GM21515 (cell line): ENCODE results near the gene PSMB7.

Source experiments
- ATAC-seq: cut with Tn5 transposase; IDR thresholded peaks from one replicate; pipeline ENCODE4 v1.9.1; 2021; ENCODE audit not compliant: unreplicated experiment

The PSMB7 gene

DNA sequence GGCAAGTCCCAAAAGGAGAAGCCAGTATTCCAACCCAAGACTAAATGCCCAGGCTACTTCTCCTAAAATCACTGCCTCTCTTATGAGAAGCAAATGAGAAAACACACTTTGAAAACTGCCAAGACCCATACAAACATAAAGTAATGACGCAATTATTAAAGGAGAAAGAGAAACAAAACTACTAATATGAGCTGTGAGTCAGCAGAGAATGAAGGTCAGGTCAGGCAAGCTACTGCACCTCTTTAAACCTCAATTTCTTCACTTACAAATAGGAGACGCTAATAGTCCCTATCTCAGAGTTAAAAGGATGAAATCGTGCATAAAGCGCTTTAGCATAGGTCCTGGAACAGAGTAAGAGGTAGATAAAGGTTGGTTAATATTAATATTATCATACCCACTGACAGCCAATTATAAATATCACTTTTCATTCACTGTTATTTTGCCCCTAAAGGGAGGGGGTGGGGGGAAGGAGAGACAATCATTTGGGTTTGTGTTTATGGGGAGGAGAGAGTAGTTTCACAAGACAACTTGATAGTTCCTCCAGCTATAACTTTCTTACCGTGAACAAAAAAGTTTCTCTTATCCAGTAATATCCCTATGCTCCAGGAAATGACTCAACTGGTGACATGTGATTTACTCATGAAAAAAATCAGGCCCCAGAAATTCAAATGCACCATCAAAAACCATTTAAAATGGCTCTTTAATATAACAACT is 3.6 kb downstream of the PSMB7 start:
- ATAC-seq = no peak

GRCh38 chr9:124410321-124410913 is 4.8 kb downstream of the PSMB7 start:
- no peak for ATAC-seq

DNA sequence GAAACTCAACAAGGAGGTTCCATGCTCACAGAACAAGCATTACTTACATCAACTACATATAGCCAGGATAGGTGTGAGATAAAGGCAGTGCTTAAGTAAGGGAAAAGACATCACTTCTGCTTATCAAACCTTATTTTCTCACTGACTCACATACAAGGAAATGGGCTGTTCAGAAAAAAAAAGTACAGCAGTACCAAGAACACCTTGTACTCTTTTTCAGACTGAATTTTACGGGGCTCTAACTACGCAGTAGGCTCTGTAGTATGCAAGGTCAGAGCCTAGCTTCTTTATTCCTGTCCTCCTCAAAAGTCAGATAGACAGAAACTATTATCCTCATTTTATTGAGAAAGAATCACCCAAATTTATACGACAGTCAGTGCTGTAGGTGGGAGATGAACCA is 5.8 kb downstream of the PSMB7 start:
- ATAC-seq = no peak

GRCh38 chr9:124403246-124403645 is 12.0 kb downstream of the PSMB7 start:
- ATAC-seq = no peak

- no peak for ATAC-seq
These were observed 15.0 kb downstream of the PSMB7 start for GRCh38 chr9:124399968-124400940.

DNA sequence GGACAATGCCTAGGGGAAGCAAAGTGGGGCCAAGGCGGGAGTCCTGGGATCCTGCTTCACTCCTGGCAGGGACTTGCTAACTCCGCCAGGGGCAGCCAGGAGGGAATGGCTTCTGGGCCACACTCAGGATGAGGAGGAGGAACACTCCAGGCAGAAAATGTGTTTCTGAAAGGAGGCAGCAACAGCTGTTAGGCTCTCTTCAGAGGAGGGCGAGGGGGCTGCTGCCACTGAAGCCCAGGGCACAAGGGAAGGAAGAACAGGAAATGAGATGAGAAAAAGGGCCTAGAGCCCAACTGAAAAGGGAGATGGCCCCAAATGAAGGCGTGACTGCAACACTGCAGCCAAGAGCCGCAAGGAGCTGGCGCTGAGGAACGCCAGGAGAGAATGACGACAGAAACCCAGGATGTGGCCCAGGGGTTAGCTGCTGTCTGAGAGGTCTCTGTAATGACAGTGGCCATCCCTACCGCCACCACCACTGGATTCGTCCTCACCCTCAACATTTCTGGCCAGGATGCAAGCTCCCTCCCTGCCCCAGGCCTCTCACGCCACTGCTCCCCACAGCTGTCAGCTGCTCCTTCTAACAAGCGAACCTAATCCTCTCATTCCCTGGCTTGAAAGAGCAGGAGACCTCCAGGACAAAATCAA is 15.8 kb downstream of the PSMB7 start:
- no peak for ATAC-seq

- no peak for ATAC-seq
These were observed 16.9 kb downstream of the PSMB7 start for GRCh38 chr9:124398191-124398935.

GRCh38 chr9:124395826-124396225 is 19.4 kb downstream of the PSMB7 start:
- ATAC-seq = no peak

GRCh38 chr9:124394596-124394995 is 20.6 kb downstream of the PSMB7 start:
- no peak for ATAC-seq

DNA sequence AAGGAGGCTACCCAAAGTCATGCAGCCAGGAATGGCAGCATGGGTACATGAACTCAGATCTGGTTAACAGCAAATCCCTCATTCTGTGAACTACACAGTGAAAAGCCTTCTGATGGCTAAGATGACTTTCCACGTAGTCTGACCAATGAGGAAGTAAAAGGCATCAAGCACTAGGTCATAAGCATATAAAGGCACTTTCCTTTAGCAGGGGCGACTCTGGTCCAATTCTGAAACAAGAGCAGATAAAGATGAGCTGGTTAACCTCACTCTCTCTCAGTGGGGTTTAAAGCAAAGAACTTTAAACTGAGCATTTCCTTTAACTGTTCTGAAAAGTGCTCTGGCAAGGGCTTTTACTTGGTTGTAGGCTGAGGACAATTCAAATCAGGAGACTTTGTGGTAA is 21.1 kb downstream of the PSMB7 start:
- ATAC-seq = no peak

DNA sequence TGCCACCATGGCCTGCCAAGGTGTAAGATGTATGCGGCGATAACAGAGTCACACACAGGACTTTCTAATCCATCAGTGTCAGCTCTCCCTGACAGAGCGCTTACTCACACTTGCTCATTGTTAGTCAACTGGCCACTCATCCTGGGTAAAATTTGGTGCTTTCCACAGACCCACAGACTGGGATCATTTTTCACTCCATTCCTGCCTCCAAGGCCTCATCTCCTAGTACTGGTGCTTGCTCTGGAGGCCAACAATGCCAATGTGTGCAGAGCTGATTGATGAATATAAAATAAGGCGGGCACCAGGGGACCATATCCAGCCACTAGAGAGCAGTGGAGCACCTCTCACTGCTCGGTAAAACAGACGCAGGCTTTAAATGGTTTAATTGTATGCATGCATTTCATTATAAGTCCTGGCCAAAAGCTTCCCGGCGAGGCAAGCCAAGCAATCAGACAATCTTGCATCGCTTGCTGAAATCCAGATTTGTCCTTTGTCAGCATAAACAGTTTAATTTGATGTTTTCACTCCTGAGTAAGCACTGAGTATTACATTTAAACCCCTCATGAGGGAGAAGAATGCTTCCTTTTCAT is 22.3 kb downstream of the PSMB7 start:
- no peak for ATAC-seq

- no peak for ATAC-seq
These were observed 22.9 kb downstream of the PSMB7 start for GRCh38 chr9:124392254-124392870.

DNA sequence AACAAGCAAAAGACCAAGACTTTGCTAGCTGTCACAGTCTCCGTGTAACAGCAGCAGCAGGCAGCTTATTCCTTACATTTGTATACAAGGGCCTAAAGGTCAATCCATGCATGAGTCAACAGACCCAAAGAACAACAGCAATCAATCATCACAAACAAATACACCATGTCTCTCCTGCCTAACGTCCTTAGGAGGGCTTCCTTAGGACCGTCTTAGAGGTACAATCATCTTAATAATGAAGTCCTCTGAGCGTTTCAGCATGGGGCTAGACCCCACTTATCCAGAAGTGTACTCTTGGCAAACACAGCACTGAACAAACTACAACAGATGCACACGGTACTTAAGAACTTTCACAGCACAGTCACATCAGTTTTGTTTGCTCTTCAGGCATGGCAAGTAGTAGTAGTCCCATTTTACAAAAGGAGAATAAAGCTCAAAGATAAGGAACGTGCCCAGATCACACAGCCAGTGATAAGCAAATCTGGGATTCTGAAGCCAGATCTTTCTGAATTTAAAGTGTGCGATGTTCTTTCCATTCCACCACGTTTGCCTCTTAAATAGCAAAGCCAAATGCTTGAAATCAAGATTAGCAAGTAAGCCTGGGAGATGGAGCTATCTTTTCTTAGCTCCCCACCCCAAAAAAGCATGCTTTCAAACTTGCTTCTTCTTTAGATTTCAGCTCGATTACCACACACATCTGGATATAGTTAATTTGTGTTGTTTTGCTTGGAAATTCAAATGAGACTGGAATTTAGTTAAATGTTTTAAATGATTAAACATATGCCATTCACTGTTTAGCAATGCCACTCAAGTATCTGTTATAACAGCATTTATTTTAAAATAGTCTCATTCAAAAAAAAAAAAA is 24.2 kb downstream of the PSMB7 start:
- no peak for ATAC-seq

GRCh38 chr9:124389146-124389939 is 25.9 kb downstream of the PSMB7 start:
- ATAC-seq = no peak

DNA sequence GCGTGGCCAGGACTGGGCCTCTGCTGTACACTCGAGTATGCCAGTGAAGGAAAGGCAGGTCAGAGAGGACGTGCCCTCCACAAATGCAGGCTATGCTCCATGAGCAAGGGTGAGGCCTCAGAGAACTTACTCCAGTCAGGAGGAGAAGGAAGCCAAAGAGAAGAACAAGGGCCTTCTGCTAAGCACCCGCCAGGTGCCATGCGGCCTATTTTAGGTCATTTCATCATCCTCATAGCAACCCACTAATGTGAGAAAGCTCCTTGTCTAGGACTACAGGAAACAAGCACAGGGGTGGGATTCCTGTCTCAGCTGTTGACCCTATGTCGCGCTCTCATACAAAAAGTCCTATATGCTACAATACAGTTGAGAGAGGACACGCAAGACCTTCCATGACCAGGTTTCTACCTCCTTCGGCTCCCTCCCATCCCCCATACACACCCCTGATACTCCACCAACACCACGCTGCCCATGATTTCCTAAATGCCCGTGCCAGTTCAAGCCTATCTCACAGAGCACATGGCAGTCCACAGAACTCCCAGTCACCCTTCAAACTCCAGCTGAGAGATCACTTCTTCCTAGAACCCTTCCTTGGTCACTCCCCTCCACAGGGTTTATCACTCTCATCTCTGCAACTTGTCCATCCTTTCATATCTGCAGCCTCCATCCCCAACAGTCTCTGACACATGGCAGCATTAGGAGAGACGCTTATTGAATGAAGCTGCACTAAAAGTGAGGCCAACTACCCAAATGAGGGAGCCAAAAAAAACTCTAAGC is 26.8 kb downstream of the PSMB7 start:
- ATAC-seq = no peak

GRCh38 chr9:124386201-124386600 is 29.0 kb downstream of the PSMB7 start:
- ATAC-seq = no peak

DNA sequence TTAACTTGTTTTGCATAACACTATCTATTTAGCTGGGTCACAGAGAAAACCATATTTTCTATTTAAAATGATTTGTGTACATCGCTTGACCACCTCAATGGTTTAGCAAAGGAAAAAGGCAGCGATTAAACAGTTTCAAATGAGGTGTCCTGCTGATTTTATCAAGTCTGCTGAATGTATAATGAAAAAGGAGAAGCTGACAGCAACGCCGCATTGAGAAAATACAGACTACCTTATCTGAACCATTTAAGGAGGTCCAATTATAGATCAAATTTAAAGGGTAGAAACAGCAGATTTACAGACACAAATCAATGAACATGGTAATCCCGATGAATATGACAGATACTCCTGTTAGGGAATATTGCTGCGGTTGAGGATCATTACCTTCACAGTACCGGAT is 29.6 kb downstream of the PSMB7 start:
- ATAC-seq = no peak
